G401 (cell line): Measurements from ENCODE around the gene OLA1. TPM values are rescaled to one million over a fixed set of nuclear protein-coding genes. Genes with fewer than 3 reads are reported as not detected.

Experiments used
- DNase-seq: peaks from one replicate; pipeline ENCODE4 v3.0.0-alpha.2; 2015; ENCODE audit warnings: low spot score
- in situ Hi-C: cut with HindIII; loops from 2 replicates; pipeline ENCODE4 v1.10.0; 2016; ENCODE audit warnings: low sequenced_read_pairs, mixed read lengths
- total RNA-seq: library from RNA; depleted of rRNA; stranded (reverse); fragments of >200 nt; shearing (Covaris generic); gene quantifications from 2 replicates; pipeline ENCODE4 v1.2.3, GENCODE V29; 2014; rRNA removed

OLA1 gene
- total RNA-seq, 1 experiment from 2014 or later = 250 TPM

GRCh38 chr2:174025271-174026121 is 222.8 kb downstream of the OLA1 start:
- in situ Hi-C loops = no loop called here
- DNase-seq = no peak

- no peak for DNase-seq
- in situ Hi-C loops = no loop called here
Observed at GRCh38 chr2:174024524-174025270, 223.6 kb downstream of the OLA1 start.

- peak; percentile 44 for DNase-seq
- in situ Hi-C loops = no loop called here
Observed at GRCh38 chr2:174023591-174024523, 224.5 kb downstream of the OLA1 start.

Other genes with a start within 250 kb of the OLA1 start
- gene SP9, start 86.4 kb upstream of the OLA1 start, total RNA-seq = not detected in 2 replicates
- 7.4 and 11.4 TPM in 2 replicates for gene SCRN3, start 147.2 kb upstream of the OLA1 start, total RNA-seq
- 0.20 and 0.37 TPM in 2 replicates for gene GPR155, start 238.5 kb upstream of the OLA1 start, total RNA-seq